ENCODE measurements around the gene MSANTD4. TPM values are rescaled to one million over a fixed set of nuclear protein-coding genes. Genes with fewer than 3 reads are reported as not detected.
A peak's percentile ranks its signal among the peaks of the same experiment; 100 is the strongest.
"Not testable (repeated sequence)": the region's sequence is repeated elsewhere in the genome, so short reads cannot be mapped to it uniquely, and the experiment has no call there.

The MSANTD4 gene
- total RNA-seq = 32.0 TPM

DNA sequence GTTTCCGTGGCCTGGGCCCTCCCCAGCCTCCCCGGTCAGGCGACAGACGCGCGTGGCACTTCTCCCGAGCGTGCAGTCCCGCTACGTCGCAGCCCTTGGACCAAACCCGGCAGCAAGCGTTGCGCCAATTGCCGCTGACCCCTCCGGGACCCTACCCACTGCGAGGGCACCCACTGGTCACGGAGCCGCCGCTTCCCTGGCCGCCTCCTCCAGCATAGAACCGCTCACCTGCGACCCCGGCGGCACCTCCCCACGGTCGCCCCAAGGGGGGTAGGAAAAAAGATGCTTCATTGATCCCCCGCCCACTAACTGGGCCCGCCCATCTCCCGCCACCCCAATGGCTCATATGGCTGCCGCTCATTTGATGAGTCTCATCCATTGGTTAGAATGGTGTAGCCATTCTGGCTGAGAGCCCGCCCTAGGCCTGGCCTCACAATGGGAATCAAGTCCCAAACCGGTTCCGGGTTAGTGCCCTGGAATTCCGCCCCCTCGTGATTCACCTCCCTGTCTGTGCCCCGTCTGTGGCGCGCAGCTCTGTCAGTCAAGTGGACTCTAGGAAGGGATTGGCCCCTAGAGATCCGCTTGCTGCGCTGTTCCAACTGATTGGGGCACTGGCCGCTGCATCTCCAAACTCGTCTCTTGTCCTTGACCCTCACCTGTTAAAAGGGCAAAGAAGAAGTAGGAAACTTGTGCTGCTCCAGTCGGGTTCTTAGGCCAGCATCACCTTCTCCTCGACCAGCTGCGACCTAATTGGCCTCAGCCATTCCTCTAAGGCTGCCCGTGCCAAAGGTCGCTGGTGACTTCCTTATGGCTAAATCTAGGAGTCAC, at the start of gene MSANTD4:
Gene MSANTD4, minus strand, starts transcription at position 274 of the 828 bp plus-strand sequence. CDS start 11,323 bp downstream, outside the sequence.
- DNase-seq = peak; percentile 99

GRCh38 chr11:106070606-106071005, 48.6 kb upstream of the MSANTD4 start:
- DNase-seq = no peak

- DNase-seq = no peak
These were observed 41.0 kb upstream of the MSANTD4 start for GRCh38 chr11:106063009-106063408.

- DNase-seq = no peak
These were observed 40.2 kb upstream of the MSANTD4 start for GRCh38 chr11:106061954-106062949.

DNA sequence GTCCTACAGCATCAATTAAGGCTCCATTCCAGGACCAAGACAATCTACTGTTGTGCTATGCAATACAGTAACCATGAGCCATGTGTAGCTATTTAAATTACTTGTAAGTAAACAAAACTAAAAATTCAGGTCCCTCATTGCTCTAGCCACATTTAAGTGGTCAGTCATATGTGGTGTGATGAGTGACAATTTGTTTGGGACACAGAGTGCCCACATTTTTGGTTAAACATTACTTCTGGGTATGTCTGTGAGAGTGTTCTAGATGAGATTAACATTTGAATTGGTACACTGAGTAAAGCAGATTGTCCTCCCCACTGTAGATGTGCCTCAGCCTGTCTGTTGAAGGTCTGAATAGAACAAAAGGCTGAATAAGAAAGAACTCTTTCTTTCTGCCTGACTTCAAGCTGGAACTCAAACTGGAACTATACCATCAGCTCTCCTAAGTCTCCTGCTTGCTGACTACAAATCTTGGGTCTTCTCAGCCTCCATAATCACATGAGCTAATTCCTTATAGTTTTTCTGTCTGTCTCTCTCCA, 39.3 kb upstream of the MSANTD4 start:
- DNase-seq = no peak

DNA sequence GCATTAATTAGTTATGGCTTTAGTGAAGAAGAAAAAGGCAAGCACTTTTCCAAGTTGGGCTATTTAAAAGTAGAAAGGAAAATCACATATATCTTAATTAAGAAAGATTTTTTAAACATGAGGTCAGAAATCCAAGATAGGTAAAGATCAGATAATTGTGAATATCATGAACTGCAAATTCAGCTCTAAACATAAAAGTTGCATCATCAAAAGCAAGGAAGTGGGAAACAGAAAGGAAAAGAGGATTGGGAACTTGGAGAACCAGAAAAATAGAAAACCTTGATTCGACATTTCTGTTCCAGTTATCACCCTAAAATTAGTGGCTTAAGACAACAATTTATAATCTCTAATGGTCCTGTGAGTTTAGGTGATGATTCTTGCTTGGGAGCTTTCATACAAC, 37.6 kb upstream of the MSANTD4 start:
- no peak for DNase-seq

DNA sequence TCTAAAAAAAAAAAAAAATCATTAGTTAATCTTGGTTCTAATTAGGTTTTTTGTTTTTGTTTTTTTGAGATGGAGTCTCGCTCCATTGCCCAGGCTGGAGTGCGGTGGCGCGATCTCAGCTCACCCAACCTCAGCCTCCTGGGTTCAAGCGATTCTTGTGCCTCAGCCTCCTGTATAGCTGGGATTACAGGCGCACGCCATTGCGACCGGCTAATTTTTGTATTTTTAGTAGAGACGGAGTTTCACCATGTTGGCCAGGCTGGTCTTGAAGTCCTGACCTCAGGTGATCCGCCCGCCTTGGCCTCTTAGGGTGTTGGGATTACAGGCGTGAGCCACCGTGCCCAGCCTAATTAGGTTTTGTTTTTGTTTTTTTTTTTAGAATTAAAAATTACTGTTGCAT, 36.3 kb upstream of the MSANTD4 start:
- not testable (repeated sequence) for DNase-seq

GRCh38 chr11:106051103-106051502, 29.1 kb upstream of the MSANTD4 start:
- DNase-seq = no peak

- no peak for DNase-seq
These were observed 27.9 kb upstream of the MSANTD4 start for GRCh38 chr11:106049727-106050476.

- DNase-seq = no peak
These were observed 25.6 kb upstream of the MSANTD4 start for GRCh38 chr11:106047631-106048030.

- DNase-seq = no peak
These were observed 21.5 kb upstream of the MSANTD4 start for GRCh38 chr11:106043540-106043939.

DNA sequence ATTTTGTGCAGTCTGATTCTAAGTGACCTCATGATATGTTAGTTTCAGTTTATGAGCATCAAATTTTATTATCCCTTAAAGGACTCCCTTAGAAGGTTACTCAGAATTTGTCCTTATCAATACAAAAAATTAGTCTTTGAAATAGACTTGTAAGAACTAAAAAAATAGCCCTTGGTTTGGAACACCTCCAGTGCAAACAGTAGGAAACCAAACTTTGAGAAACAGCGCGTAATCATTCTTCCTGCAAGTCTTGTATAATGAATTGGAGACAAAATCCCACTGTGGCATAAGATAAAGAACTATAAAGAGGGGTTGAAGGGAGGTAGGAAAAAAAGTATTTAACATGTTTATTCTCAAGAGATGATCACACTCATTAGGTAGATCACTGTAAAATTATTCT, 10.8 kb upstream of the MSANTD4 start:
- no peak for DNase-seq

DNA sequence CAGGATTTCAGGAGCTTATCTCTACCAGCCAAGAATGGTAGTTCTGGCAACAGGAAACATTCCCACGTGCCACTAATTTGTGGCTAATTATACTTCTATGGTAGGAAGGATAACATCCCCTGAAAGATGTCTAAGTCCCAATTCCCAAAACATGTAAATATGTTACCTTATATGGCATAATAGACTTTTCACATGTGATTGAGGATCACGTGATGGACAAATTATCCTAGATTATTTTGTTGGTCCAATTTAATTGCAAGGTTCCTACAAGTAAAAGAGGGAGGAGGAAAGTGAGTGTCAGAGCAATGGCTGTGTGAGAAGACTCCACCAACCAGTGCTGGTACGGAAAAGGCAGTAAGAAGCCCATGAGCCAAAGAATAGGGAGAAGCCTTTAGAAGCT, 9.9 kb upstream of the MSANTD4 start:
- DNase-seq = no peak

- DNase-seq = no peak
These were observed 9.3 kb upstream of the MSANTD4 start for GRCh38 chr11:106031202-106031810.

DNA sequence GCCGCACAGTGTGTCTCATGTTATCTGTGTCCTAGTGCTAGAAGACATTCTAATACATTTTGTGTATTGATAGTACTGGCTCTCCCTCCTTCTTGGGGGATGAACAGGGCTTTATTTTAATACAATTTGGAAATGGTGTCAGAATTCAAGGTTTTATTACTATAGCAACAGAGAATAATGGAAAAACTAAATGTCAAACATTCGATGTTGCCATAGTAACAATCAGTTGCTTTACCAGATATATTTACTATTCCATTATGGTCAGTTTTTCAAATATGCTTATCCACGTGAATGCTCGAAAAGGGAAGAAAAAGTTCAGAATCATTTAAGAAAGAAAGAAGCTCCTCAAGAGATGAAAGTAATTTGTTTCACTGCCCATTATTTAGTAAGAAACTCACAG, 8.6 kb upstream of the MSANTD4 start:
- DNase-seq = no peak

- DNase-seq = no peak
These were observed 795 bp upstream of the MSANTD4 start for GRCh38 chr11:106022795-106023275.

DNA sequence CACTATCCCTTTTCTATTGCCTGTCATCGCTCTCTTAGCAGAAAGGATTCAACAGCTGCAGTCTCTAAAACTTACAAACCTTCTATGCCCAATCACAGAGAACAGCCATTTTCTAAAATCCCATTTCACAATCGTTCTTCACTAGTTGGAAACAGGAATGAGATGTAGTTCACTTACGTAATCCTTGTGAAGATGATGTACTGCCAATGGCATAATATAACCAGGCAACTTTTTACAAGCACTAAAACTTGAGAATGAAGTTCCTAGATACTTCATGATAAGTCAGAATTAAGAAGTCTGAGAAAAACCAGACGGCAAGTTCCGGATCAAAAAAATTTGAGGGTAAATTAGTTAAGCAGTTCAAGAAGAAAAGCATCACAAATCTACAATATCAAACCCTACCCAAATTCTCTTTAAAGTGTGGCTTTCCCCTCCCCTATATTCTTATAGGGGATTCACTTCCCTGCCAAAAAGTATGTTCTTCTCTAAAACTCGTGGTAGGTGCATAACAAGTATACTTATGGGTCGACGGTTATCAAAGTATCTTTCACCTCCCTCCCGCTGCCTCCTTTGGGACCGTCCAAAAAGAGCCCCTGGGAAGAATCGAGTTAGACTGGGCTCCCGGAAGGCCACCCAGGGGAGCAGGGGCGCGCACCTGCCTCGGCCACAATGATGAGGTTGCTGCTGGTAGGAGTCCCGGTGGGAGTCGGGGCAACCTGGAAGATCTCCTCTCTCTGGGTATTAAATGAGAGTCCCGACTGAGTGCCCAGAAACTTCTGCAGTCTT, 666 bp downstream of the MSANTD4 start:
- peak; percentile 31 for DNase-seq

- DNase-seq = no peak
These were observed 4.9 kb downstream of the MSANTD4 start for GRCh38 chr11:106017093-106017492.

- DNase-seq = no peak
These were observed 7.0 kb downstream of the MSANTD4 start for GRCh38 chr11:106015066-106015465.

- no peak for DNase-seq
These were observed 7.4 kb downstream of the MSANTD4 start for GRCh38 chr11:106014620-106015019.

DNA sequence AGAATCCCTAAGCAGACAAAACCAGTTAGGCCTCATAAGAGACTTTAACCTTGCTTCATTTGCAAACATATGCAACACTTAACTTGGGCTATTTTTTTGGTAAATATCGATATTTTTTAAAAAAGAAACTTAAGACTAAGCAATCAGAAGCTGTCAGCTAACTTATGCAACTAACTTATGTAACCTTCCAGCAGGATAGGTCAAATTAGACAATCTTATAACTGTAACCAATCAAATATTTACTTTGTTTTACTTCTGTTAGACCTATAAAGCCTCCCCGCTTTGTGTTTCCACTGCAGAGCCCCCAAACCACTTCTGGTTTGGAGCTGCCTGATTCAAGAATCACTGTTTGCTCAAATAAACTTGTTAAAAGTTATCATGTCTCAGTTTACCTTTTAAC, 8.0 kb downstream of the MSANTD4 start:
- no peak for DNase-seq

Measured in tongue (tissue), 2 donors.